Measurements from ENCODE around the gene PPM1F. TPM values are rescaled to one million over a fixed set of nuclear protein-coding genes. Genes with fewer than 3 reads are reported as not detected.
"Not testable (repeated sequence)": the region's sequence is repeated elsewhere in the genome, so short reads cannot be mapped to it uniquely, and the experiment has no call there.

The PPM1F gene
- polyA plus RNA-seq, 1 donor from 2014 or later: 28.3 TPM

- no peaks in the 10 kb centered on the region for H3F3A ChIP-seq (ENCODE audit: insufficient read depth, low read length, poor library complexity, severe bottlenecking)
- H3K27ac ChIP-seq (ENCODE audit: low read length): no peak overlapping the region
- TF ChIP-seq EP300 (conservative IDR thresholded peaks at IDR 0.05; ENCODE audit: poor library complexity, severe bottlenecking): no peak
- TF ChIP-seq RAD21 (conservative IDR thresholded peaks at IDR 0.05): no peak
- TF ChIP-seq SMC3 (conservative IDR thresholded peaks at IDR 0.05; ENCODE audit: poor library complexity): no peak
- no peak for TF ChIP-seq EZH2 (IDR thresholded peaks at IDR 0.05; ENCODE audit: borderline replicate concordance, insufficient read depth, low read length, poor library complexity, severe bottlenecking)
- no peak for TF ChIP-seq TAF1 (IDR thresholded peaks at IDR 0.05; ENCODE audit: low read depth)
- TF ChIP-seq, protein P1, sequence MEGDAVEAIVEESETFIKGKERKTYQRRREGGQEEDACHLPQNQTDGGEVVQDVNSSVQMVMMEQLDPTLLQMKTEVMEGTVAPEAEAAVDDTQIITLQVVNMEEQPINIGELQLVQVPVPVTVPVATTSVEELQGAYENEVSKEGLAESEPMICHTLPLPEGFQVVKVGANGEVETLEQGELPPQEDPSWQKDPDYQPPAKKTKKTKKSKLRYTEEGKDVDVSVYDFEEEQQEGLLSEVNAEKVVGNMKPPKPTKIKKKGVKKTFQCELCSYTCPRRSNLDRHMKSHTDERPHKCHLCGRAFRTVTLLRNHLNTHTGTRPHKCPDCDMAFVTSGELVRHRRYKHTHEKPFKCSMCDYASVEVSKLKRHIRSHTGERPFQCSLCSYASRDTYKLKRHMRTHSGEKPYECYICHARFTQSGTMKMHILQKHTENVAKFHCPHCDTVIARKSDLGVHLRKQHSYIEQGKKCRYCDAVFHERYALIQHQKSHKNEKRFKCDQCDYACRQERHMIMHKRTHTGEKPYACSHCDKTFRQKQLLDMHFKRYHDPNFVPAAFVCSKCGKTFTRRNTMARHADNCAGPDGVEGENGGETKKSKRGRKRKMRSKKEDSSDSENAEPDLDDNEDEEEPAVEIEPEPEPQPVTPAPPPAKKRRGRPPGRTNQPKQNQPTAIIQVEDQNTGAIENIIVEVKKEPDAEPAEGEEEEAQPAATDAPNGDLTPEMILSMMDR (IDR thresholded peaks at IDR 0.05; ENCODE audit: poor library complexity, severe bottlenecking): no peak
- TF ChIP-seq REST (IDR thresholded peaks at IDR 0.05; ENCODE audit: borderline replicate concordance): no peak
- TF ChIP-seq MXI1 (conservative IDR thresholded peaks at IDR 0.05; ENCODE audit: poor library complexity, severe bottlenecking): no peak
- TF ChIP-seq POLR2AphosphoS5 (IDR thresholded peaks at IDR 0.05): no peak
- H3K36me3 ChIP-seq (ENCODE audit: insufficient read depth, low read length): no peaks in the 10 kb centered on the region
- H2AFZ ChIP-seq (ENCODE audit: low read depth, low read length): no peak overlapping the region
- H4K20me1 ChIP-seq (ENCODE audit: insufficient read depth): no peaks in the 10 kb centered on the region
- H3K27me3 ChIP-seq (ENCODE audit: insufficient read depth, low read depth, low read length): no peaks in the 10 kb centered on the region
- H3K9me3 ChIP-seq (ENCODE audit: low read length): no peaks in the 10 kb centered on the region
- no peak overlapping the region for H3K4me2 ChIP-seq (ENCODE audit: low read length)
- H3K79me2 ChIP-seq (replicated peaks; ENCODE audit: insufficient read depth, low read length): no peaks in the 10 kb centered on the region
- no peak overlapping the region for H3K9ac ChIP-seq (ENCODE audit: low read length)
- H3K9me2 ChIP-seq (ENCODE audit: insufficient read depth, low read length): no peaks in the 10 kb centered on the region
- H3K4me3 ChIP-seq (ENCODE audit: low read length): no peak overlapping the region
Measured at GRCh38 chr22:21907638-21908522, 44.8 kb downstream of the PPM1F start.

DNA sequence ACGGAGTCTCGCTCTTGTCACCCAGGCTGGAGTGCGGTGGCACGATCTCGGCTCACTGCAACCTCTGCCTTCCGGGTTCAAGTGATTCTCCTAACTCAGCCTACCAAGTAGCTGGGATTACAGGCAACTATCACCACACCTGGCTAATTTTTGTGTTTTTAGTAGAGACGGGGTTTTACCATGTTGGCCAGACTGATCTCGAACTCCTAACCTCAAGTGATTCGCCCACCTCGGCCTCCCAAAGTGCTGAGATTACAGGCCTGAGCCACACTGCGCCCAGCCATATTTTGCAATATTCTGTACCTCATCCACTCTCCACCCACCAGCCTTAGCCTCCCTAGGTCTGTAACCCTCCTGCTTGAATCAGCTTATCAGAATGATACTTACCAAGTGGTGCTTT, 47.4 kb downstream of the PPM1F start:
- not testable (repeated sequence) for H4K20me1 ChIP-seq (ENCODE audit: insufficient read depth); H3K9ac ChIP-seq (ENCODE audit: low read length); H3K27ac ChIP-seq (ENCODE audit: low read length); H3K36me3 ChIP-seq (ENCODE audit: insufficient read depth, low read length); H3K4me2 ChIP-seq (ENCODE audit: low read length); H3K27me3 ChIP-seq (ENCODE audit: insufficient read depth, low read depth, low read length); H3K4me3 ChIP-seq (ENCODE audit: low read length); H2AFZ ChIP-seq (ENCODE audit: low read depth, low read length); H3F3A ChIP-seq (ENCODE audit: insufficient read depth, low read length, poor library complexity, severe bottlenecking); H3K9me2 ChIP-seq (ENCODE audit: insufficient read depth, low read length); H3K9me3 ChIP-seq (ENCODE audit: low read length); H3K79me2 ChIP-seq (replicated peaks; ENCODE audit: insufficient read depth, low read length)

All from neural cell (in vitro differentiated cells).